Stimulated activated CD4-positive, alpha-beta T cell treated with anti-CD3 and anti-CD28 coated beads, Interleukin-4, amount 100 ng/mL, for 48 hours (primary cell): ENCODE results near the gene SIPA1L3.

Experiments used
- DNase-seq, 2 donors: peaks; one replicate each; pipeline ENCODE4 v3.0.0-alpha.2; 2020; ENCODE audit warnings: low read depth in 2 of 2

The SIPA1L3 gene

DNA sequence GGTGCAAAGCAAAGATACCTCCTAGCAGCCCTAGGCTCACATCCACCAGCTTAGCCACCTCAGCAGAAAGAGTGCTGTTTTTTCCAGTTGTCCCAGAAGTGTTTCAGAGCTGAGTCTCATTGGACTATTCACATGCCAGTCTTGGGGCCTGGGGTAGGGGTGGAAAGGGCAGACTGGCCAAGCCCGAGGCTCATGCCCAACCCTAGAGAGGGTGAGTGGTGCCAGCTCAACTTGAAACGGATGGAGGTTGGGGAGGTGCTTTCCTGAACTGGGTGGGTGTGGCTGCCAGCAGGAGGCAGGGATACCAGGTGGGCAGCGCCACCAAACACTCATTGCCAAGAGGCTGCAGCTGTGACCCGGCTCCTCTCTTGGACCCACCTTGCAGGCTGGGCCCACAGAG is 200.1 kb downstream of the SIPA1L3 start:
- DNase-seq: no peak

DNA sequence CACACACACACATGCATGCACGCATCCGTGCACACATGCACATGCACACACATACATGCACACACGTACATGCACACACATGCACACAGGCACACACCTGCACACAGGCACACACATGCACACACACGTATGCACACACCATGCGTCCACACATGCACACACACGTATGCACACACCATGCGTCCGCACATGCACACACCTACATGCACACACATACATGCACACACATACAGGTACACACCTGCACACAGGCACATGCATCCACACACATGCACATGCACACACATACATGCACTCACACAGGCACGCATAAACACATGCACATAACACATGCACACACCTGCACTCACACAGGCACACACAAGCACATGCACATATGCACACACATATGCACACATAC is 204.9 kb downstream of the SIPA1L3 start:
- no peak for DNase-seq

DNA sequence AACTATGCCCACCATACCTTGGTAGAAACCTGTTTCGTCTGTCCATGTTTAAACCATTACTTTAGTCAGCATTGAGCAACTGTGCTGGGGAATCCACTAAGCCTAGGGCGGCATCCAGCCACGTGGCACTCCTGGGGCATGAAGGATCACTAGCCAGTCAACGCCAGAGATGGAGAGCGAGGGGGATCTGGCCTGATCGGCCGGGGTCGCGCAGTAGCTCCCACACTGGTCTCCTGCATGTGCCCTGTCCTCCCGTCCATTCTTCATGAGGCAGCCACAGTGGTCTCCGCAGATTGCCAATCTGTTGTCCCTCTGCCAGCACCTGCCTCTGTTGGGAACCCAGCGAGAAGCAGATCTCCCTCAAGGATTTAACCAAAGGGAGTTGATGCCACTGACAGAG is 207.6 kb downstream of the SIPA1L3 start:
- DNase-seq: no peak

DNA sequence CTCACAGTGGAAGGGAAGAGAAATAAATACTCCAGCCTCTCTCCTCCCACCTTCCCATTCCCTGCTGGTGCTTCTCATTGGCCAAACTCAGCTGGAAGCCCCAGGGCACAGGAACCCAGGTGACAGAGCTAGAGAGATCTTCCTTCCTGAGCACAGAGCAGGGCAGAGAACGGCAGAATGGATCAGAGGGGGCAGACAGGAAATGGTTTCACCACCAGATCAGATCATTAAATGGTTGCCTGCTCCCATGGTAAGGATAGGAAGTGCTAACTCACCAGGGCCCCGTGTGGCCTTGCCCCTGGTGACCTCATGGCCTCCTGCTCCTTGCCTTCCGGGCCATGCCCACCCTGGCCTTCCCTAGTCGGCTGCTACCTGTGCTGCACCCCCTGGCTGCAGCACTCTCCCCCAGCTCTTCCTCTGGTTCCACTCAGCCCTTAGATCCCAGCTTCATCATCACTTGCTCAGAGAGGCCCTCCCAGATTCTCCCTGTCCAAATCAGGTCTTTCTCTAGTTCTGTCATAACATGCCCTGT is 208.3 kb downstream of the SIPA1L3 start:
- DNase-seq: no peak

DNA sequence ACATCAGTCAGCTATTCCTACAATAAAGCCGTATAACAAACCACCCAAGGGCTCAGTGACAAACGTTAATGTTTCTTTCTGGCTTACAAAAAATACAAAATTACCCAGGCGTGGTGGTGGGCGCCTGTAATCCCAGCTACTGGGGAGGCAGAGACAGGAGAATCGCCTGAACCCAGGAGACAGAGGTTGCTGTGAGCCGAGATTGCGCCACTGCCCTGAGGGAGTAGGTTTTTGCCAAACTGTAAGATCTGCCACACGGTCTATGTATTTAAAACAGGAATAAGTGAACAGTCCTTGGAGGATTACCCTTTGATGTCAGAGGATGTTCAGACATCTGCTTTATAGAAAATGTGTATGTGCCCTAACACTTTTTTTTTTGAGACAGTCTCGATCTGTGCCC is 211.2 kb downstream of the SIPA1L3 start:
- no peak for DNase-seq

DNA sequence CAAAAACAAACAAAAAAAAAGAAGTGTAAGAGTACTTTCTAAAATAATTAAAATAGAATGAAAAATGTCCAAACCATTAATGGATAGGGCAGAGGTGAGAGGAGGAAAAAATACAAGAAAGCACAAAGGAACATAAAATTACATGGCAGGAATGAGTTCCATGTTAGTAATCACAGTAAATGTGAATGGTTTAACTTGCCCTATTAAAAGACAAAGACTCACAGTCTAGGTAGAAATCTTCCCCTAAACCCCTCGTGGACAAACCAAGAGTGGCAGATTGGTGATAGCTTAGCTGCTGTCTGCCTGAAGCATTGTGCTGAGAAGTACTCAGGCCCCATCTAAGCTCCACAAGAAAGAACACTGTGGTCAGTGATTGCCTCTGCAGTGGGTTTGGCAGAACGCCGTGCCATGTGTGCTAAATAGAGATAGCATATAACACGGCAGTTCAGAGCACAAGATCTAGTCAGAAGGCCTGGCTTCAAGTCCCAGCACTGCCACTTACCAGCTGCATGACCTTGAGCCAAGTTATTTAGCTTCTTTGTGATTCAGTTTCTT is 213.5 kb downstream of the SIPA1L3 start:
- no peak for DNase-seq

DNA sequence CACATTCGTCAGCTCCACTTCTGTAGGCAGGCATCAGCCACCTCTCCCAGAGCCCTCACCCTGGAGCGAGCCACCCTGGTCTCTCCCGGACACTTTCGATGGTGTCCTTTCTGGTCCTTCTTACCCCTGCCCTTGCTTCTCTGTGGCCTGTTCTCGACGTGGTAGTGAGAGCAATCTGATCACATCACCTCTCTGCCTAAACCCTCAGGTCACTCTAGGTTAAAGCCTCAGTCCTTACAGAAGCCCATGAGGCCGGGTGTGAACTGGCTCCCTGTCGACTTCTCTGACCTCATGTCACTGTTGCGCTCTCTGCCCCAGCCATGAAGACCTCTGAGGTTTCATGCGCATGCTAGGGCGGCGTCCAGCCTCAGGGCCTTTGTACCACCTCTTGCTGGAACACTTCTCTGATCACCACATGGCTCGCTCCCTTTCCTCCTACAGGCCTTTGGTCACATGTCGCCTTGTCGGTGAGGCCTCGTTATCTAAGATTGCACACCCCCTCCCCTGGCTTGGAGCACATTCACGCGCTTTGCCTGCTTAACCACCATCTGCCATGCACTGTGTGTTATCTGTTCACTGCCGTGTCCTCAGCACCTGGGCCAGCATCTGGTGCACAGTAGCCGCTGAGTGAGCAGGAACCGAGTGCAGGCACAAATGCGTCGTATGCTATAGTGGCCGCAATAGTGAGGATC is 215.5 kb downstream of the SIPA1L3 start:
- no peak for DNase-seq

DNA sequence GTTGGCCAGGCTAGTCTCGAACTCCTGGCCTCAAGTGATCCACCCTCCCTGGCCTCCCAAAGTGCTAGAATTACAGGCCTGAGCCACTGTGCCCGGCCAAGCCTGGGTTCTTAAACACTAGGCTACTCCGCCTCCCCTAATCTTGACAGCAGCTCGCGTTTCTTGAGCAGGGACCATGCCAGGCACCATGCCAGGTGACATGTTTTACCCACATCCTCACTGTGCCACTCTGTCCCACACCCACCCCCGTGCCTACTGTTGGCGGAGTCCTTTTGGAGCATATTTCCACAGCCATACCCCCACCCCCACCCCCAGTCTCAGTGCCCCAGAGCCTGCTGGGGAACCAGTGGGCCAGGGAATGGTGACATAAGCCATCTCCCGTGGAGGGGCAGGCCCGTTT is 218.2 kb downstream of the SIPA1L3 start:
- DNase-seq: no peak

DNA sequence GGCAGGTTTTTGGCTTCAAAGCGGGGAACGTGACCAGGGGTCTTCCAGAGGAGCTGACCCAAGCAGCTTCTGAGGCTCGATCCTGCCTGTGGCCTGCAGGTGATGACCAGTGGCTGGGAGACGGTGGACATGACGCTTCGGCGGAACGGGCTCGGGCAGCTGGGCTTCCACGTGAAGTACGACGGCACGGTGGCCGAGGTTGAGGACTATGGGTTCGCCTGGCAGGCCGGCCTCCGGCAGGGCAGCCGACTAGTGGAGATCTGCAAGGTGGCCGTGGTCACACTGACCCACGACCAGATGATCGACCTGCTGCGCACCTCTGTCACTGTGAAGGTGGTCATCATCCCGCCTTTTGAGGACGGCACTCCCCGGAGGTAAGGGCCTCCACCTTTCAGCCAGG is 223.4 kb downstream of the SIPA1L3 start:
- no peak for DNase-seq

DNA sequence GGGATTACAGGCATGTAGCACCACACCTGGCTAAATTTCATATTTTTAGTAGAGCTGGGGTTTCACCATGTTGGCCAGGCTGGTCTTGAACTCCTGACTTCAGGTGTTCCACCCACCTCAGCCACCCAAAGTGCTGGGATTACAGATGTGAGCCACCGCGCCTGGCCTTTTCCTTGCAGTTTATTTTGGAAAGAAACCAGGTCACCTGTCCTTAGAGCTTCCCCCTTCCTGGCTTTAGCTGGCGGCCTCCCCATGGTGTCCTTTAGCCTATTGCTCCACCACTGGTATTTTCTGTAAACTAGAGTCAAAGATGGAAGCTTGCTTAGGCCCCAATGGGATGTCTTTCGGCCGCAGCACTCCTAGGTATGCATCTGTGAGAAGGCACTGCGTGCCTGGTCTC is 225.8 kb downstream of the SIPA1L3 start:
- DNase-seq: no peak

DNA sequence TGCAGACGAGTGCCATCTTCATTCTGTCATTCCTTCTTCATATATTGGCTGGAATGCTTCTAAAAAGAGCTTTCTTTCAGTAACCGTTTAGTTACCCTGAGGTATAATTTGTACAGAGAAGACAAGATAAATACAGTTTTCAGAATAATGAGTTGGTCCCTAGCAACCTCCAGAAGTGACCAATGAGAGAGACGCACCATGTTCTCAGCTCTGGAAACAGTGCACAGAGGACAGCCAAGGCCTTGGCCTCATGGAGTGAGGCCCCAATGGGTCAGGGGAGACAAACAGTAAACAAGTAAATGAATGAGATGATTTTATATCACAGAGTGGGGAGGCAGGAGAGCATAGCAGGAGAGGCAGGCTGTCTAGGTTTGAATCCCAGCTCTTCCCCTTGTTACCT is 226.3 kb downstream of the SIPA1L3 start:
- no peak for DNase-seq

DNA sequence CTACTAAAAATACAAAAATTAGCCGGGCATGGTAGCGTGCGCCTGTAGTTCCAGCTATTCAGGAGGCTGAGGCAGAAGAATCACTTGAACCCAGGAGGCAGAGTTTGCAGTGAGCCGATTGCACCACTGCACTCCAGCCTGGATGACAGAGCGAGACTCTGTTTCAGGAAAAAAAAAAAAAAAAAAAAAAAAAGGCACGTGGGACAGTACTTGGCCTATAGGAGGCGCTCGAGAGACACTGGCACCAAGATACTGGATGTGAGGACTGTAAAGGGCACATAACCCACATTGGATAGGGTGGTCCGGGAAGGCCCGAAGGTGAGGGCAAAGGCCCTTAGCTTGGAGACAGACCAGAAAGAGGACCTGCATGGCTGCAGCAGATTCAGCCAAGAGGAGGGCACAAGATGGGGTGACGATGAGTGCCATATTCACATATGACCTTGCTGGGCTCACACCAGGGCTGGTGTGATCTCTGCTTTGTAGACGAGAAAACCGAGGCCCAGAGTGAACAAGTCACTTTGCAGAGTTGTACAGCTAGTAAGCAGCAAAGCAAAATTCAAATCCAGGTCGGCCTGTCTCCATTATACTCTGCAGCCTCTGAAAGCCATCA is 227.6 kb downstream of the SIPA1L3 start:
- peak; percentile 11 to 34 for DNase-seq

DNA sequence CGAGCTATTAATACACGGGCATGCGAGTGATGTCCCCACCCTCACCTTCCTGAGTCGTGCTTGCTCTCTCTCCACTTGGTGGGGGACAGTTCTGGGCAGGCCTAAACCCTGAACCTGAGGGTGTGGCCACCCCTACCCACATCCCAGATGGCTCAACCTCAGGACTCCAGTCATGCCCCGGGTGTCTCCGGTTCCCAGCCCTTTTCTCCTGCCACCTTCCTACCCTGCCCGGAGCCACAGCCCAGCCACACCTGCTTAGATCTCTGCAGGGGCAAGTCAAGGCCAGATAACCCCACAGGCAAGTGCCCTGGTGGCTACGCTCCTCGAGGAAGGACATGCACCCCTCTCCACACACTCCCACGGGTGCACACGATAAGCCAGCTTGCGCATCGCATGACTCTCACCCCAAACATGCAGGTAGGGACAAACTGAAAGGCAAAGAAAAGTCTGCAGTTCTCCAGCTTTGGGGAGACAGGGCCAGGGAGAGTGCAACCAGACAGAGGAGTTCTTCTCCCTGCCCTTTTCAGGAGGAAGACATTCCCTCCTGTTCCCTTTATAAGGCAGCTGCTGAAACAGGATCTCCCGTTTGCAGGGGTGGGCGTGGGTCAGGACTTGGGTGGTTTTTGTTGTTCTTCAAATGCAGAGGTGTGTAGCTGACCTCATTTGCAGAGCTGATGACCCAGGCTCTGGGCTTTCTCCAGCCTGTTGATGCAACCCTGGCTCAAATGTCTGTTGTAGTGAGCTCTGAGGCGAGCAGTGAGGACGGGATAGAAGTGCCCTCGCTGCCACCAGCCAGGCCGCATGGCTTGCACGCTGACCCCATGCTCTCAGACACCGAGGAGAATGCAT is 228.4 kb downstream of the SIPA1L3 start:
- DNase-seq: no peak

DNA sequence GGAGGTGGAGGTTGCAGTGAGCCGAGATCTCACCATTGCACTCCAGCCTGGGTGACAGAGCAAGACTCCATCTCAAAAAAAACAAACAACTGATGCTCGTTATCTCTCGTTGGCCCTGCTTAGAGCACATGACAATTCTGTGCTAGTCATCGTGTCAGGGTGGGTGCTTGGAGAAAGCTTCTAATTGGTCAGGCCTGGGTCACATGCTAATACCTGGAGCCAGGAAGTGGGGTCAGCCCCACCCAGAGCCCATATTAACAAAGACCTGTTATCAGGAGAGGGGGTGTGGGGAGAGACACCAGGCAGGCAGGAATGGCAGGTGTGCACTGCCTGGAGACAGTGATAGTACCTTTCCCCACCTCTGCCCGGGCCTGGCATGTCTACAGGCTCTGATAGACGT is 232.1 kb downstream of the SIPA1L3 start:
- no peak for DNase-seq

DNA sequence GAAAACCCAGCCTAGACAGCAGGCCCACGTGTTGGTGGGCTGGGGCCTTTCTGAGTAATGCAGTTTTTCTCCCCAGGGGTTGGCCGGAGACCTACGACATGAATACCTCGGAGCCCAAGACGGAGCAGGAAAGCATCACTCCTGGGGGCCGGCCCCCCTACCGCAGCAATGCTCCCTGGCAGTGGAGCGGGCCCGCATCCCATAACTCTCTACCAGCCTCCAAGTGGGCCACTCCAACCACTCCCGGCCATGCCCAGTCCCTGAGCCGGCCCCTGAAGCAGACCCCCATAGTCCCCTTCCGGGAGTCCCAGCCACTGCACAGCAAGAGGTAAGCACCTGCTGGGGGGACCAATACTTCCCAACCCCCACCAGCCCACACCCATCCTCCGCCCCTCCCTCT is 234.1 kb downstream of the SIPA1L3 start:
- DNase-seq: no peak

DNA sequence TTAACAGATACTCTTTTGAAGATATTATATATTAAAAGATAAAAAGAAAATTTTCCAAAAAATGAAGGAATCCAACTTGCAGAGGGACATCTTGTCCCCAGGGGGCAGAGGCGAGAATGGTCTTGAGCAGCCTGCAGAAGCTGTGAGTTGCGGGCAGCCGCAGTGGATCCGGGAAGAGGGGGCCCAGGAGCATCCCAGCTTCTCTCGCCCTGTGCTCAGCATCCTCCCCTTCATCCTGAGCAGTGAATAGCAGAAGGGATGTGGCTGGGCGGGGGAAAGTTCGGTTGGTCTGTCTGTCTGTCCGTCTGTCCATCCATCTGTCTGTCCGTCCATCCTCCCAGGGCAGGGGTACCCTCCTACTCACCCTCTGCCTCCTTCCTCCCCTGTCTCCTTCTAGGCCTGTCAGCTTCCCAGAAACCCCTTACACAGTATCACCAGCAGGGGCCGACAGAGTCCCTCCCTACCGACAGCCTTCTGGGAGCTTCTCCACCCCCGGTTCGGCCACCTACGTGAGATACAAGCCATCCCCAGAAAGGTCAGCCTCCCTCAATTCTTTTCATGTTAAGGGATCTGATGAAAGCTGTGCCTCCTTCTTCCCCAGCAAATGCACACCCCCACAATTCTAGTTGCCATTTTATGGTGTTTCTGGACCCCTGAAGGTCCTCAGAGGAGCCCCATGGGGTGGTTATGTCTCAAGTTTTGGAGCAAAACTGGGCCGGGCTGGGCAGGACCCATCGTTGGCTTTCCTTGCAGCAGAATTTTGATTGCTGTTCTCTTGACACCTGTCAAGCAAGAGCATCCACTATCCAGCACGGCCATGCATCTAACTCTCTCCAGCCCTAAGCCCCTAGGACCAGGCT is 235.4 kb downstream of the SIPA1L3 start:
- DNase-seq: peak; percentile 19 to 42

DNA sequence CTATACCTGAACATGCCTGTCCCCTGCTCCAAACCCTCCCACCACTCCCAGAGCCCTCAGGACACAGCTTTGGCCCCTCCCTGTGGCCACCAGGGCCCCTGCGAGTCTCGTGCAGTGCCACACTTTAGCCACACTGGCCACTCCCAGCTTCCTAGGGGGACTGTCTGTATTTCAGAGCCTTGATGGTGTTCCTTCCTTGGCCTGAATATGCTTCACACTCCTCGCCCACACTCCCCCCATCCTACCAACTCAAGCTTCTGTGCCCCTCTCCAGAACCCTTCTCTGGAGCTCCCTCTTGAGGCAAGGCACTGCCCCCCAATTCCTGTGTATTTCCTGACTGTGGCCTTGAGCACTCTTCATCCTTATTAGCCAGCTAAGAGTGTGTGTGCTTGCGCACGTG is 236.8 kb downstream of the SIPA1L3 start:
- DNase-seq: no peak

DNA sequence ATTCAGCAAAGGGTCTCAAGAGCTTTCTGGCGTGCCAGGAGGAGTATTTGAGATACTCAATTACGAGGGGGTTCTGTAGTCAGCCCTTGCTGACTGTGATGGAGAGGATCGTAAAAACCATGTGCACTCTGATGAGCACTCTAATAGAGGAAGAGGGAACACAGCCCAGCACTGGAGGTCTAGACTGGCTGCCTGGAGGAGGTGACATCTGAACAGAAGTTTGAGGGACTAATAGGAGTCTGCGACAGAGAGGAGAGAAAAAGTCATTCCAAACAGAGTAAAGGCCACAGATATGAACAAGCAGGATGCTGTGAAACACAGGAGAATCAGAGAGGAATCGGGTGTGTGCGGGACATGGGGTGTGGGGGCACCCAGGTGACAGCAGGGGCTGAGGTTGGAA is 237.7 kb downstream of the SIPA1L3 start:
- no peak for DNase-seq

DNA sequence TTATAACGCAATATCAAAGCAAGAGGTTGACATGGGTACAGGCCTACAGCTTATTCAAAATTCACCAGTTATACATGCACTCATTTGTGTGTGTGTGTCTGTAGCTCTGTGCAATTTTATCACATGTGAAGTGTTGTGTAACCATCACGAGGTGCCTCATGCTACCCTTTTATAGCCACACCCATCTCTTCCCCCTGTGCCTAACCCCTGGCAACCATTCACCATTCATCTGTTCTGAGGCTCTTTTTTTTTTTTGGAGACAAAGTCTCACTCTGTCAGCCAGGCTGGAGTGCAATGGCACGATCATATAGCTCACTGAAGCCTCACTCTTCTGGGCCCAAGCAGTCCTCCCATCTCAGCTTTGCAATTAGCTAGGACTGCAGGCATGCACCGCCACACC is 238.6 kb downstream of the SIPA1L3 start:
- no peak for DNase-seq

DNA sequence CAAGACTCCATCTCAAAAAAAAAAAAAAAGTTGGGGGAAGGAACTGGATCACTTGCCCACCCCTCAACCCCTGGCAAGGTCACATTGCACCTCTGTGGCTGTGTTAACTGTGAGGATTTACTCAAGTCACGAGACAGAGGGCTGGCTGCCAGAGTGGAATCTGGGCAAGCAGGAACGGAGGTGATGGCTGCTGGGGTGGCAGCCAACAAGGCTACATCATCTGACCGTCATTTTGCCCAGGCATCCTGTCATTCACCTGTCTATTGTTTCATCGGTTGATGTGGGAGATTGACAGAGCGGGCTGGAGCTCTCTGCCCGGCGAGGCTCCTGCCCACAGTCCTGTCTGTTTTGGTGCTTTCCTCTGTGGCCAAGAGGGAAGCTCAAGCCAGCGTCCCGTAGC is 241.3 kb downstream of the SIPA1L3 start:
- no peak for DNase-seq

DNA sequence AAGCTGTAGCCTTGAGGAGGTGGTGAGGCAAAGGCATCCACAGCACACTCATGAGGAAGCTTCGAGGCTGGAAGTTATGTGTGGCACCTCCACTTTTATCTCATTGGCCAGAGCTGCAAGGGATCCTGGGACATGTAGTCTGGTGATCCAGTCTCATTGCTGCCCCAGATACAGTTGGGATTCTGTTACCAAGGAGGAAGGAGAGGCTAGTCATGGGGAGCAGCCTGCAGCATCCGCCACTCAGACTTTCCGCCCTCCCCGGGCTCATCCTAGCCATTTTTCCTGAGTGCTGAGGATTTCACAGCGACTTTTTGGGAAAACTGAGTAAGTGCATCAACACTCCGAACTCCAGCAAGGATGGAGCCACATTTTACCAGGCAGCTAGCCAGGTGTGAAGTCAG is 242.7 kb downstream of the SIPA1L3 start:
- no peak for DNase-seq
